NCI-H524 treated with DMSO at 0.1 percent for 48 hours (cell line): ENCODE data around the gene ZP2.
"Not testable (repeated sequence)": the region's sequence is repeated elsewhere in the genome, so short reads cannot be mapped to it uniquely, and the experiment has no call there.

Source experiments
- DNase-seq: peaks from one replicate; lab custom pipeline; 2025; lab: John Stamatoyannopoulos, UW

ZP2 gene

GRCh38 chr16:21170116-21170515 is 41.3 kb downstream of the ZP2 start:
- DNase-seq = not testable (repeated sequence)

GRCh38 chr16:21169249-21169981 is 42.0 kb downstream of the ZP2 start:
- no peak for DNase-seq

GRCh38 chr16:21167929-21168602 is 43.3 kb downstream of the ZP2 start:
- no peak for DNase-seq

GRCh38 chr16:21167360-21167759 is 44.0 kb downstream of the ZP2 start:
- DNase-seq = no peak

GRCh38 chr16:21166561-21166961 is 44.8 kb downstream of the ZP2 start:
- DNase-seq = no peak

- no peak for DNase-seq
Observed at GRCh38 chr16:21164521-21165168, 46.7 kb downstream of the ZP2 start.

- DNase-seq = no peak
Observed at GRCh38 chr16:21163576-21163975, 47.8 kb downstream of the ZP2 start.

- peak; percentile 8 for DNase-seq
Observed at GRCh38 chr16:21162661-21163151, 48.7 kb downstream of the ZP2 start.

- DNase-seq = no peak
Observed at GRCh38 chr16:21161211-21161610, 50.2 kb downstream of the ZP2 start.

GRCh38 chr16:21160276-21160675 is 51.1 kb downstream of the ZP2 start:
- DNase-seq = no peak

GRCh38 chr16:21159281-21159951 is 52.0 kb downstream of the ZP2 start:
- no peak for DNase-seq

GRCh38 chr16:21158208-21159110 is 52.9 kb downstream of the ZP2 start, which contains the start of gene LDAF1:
TSS of gene LDAF1 (plus strand) at chr16:21158674. CDS start at chr16:21161183, 2,509 bp downstream.
- DNase-seq = peak; percentile 15

GRCh38 chr16:21157632-21158031 is 53.7 kb downstream of the ZP2 start:
- no peak for DNase-seq

- DNase-seq = peak; percentile 43
Observed at GRCh38 chr16:21156767-21157467, 54.5 kb downstream of the ZP2 start.

- not testable (repeated sequence) for DNase-seq
Observed at GRCh38 chr16:21156011-21156410, 55.4 kb downstream of the ZP2 start.

GRCh38 chr16:21153124-21153729 is 58.1 kb downstream of the ZP2 start:
- DNase-seq = not testable (repeated sequence)

- DNase-seq = not testable (repeated sequence)
Observed at GRCh38 chr16:21152160-21153030, 59.0 kb downstream of the ZP2 start.

GRCh38 chr16:21150375-21151001 is 60.9 kb downstream of the ZP2 start, which contains the start of gene DNAH3:
TSS of gene DNAH3 (minus strand) at chr16:21150846. CDS start at chr16:21150319, 527 bp downstream.
- peak; percentile 11 for DNase-seq
